8988T (cell line): ENCODE measurements around the gene MAP2K6.

Experiments
- DNase-seq: peaks from one replicate; pipeline ENCODE4 v3.0.0; 2011

The MAP2K6 gene

DNA sequence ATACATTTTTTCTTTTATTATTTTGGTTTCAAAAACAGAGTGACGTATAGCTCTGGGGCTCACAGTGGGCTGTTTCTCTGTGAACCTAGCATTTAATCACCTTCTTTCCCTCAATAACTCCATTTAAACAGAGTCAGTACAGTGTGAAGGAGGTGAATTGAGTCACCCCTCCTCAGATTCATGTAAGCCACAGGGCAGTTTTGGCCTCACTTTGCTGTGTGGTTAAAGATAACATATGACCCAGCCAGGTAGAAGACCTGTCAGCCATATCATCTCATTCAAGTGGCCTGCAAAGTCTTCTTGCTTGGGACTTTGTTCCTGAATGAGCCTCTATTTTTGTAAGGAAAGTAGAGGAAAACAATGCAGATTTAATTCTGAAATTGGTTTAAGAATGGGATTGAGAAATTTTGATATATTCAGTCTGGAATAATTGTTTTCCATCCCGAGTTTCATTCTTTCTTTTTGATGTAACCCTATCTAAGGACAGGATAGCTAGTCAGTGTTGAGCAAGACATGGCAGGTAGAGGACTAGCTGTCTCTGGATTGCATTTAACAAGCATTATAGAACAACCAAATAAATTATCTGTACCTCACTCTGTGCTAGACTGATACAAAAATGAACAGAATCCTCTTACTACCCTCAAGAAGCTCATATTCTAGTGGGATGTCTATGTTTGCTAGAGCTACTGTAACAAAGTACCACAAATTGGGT lies 13.1 kb downstream of the MAP2K6 start:
- no peak for DNase-seq

DNA sequence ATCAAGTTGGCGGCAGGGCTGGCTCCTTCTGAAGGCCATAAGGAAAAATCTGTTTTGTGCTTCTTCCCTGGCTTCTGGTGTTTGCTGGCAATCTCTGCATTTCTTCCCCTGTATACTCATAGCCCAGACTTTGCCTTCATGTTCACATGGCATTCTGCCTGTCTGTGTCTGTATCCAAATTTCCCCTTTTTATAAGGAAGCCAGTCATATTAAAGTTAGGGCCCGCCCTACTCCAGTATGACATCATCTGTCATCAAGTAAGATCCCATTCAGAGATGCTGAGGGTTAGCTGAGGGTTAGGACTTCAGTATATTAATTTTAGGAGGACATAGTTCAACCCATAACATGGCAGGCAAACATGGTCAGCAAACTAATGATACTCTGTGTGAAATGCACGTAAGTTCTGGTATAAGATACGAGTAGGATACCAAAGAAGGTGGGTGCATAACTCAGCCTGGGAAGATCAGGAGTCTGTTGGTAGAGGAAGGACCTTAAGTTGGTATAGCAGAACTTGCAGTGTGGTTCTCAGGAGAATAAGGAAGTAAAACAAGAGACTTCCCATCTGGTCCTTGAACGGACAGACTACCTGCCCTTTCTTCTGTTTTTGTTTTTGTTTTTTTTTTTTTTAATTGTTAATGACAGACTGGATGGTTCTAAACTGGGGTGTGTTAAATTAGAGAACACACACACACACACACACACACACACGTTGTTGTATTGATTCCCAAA lies 13.9 kb downstream of the MAP2K6 start:
- DNase-seq, result no peak

DNA sequence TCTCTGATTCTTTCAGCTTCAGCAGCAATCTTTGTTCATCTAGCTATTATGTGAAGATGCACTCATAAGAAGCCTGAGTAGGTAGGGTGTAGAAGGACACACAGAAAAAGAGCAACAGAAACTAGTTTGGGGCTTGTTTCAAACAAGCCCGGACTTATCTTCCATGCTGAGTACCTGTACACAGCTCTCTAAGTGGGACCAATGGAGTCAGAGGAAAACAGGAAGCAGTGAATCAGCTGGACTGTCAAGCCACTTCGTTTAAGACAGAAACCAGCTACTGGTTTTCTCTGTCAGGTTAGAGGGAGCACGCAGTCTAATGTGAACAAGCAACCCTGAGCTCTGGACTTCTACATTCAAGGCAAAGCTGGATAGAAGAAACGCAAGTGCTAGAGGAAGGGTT lies 16.0 kb downstream of the MAP2K6 start:
- no peak for DNase-seq

DNA sequence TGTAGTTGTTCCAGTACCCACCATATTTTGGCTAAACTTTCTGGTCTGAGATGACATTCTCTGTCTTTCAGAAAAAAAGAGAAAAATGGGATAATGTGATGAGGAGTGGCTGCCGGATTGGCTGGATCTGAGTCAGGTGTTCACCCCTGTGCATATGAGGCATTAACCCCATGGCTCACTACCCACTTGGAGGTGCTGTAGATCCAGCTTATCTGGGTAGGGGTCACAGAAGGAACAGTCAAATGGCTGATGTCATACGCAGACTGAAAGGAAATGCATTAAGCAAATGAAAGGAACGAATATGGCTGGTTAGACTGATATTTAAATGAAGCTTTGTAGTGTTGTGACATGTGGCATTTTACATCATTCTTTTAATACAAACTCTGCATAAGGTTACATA lies 17.3 kb downstream of the MAP2K6 start:
- no peak for DNase-seq

DNA sequence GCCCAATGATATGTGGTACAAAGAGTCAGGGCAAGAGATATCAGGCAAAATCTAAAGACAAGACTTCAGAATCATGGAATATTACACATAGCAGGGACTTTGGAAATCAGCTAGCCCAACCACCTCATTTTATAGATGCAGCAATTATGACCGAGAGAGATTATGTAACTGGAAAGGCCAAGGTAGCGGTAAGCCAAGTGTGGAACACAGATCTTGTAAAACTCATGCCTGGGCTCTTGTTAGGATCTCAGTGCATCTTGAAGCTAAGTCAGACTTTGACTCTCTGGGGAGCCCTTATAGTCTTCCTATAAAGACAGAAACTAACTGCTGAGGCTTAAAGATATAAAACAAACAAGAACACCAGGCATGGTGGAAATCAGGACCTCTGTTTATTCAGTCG lies 18.6 kb downstream of the MAP2K6 start:
- DNase-seq, result no peak

DNA sequence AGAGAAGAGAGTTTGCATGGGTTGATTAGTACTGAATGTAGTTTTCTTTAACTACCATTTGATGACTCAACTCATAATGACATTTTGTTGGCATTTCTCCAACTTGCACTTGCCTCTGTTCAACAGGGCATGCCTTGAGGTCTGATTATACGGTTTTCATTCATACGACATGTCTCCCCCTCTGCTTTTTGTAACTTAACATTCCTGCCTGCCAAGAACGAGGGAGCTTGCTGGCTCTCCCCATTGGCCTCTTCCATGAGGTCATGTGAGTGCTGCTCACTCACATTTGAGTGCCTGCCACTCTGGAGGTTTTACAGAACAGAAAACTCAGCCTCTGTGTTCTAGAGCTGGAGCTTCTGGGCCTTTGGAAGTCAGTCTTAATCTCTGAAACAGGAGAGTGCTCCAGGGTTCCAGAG lies 19.7 kb downstream of the MAP2K6 start:
- no peak for DNase-seq

DNA sequence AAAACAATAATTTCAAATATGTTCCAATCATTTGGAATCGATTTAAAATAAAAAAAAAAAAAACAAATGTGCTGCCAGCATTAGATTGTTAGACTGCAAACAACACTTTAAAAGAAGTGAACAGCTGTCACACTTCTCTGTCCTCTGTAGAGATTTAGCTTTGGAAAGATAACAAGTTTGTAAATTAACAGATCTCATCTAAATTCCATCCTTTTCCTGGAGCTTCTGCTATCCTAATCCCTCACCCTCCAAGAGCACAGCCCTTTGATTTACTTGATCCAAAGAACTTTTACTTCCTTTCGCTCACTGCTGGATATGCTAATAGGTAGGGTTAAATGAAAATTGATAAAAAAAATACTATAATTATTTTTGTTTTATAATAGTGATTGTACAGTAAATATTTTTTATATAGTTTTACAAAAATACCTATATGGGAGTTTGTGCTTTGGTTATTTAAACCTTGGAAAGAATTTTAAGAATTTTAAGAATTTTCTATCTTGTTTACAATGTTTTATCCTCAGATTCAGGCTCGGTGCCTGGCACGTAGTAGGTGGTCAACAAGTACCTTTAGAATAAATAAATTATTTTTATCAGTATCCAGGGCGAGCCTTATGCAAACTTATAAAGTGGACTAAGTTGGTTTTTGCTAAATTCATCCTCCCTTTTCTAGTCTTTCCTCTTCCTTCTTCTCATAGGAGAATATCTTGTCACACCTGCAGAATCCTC lies 21.6 kb downstream of the MAP2K6 start:
- no peak for DNase-seq

DNA sequence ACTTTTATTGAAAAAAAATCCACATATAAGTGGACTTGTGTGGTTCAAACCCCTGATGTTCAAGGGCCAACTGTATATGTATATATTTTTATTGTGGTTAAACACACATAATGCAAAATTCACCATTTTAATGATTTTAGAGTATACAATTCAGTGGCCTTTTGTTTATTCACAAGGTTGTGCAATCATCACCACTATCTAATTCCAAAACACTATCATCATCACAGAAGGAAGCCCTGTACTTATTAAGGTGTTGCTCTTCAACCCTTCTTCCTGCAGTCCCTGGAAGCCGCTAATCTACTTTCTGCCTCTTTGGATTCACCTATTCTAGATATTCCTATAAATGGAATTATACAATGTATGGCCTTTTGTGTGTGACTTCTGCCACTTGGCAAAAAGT lies 23.0 kb downstream of the MAP2K6 start:
- DNase-seq, result no peak

DNA sequence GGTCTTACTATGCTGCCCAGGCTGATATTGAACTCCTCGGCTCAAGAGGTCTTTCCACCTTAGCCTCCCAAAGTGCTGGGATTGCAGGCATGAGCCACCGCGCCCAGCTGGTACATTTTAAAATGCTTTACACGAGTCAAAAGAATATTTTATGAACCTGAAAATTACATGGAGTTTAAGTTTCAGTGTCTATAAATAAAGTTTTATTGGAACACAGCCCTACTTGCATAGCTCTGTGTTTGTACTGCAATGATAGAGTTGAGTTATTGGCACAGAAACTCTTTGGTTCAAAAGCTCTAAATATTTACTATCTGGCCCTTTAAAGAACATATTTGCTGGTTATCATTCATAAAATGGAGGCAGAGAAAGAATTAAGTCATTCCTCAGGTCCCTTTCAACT lies 24.3 kb downstream of the MAP2K6 start:
- DNase-seq, result no peak

DNA sequence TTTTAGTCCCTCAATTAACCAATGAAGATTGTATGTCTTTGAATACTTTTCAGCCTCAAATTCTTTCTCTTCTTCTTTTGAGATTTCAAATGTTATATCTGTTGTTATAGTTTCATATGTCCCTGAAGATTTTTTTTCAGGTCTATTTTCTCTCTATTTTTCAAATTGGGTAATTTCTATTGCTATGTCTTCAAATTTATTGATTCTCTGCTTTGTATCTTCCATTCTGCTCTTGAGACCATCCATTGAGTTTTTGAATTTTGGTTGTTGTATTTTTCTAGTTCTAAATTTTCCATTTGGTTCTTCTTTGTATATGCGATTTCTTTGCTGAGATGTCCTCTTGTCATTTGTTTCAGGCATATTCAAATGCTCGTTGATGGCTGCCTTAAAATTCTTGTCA lies 26.7 kb downstream of the MAP2K6 start:
- no peak for DNase-seq

DNA sequence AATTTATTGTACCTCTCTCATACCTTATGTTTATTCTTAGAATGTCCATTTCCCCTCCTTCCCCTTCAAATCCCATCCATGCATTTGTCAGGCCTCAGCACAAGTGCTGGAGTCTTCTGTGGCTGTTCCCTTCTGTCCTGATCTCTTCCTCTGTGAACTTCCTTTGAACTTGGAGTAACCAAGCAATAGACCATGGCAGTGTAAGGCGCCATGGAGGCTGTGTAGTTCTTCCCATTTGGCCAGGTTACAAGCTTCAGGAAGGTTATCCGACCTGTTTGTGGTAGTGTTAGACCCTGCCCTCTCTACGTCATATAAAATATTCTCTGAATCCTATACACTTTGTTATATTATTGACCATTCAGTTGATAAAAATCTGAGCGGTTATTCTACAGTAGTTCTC lies 28.6 kb downstream of the MAP2K6 start:
- no peak for DNase-seq

DNA sequence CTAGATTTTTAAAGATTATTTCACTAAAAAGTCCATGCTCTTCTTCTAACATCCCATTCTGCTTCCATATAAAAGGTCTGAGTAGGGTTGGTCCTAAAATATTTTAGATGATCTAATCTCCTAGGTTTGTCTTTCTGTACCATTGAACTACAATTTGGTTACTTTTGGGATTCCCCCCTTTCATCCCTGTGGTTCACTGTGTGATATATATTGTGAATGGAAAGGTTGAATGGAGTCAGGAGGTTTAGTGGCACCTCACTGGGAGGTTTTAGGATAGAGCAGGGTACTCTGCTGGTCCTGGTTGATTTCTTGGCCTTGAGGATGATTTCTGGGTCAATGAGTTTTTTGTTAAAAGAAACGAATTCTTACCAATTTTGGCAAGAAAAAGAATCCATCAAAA lies 29.5 kb downstream of the MAP2K6 start:
- DNase-seq, result no peak

DNA sequence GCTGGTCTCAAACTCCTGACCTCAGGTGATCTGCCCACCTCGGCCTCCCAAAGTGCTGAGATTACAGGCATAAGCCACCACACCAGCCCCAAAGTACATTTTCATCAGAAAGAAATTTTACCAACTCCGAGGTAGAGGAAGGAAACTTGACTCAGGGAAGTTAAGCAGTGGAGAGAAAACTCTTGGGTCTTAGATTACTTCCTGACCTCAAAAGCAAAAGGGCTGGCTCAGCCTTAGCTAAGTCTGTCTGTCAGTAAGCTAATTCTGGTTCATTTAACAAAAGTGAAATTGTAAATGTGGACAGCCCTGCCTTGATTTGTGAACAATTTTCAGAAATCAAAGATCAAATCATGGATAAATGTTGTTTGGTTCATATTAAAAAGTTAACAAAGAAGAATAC lies 30.6 kb downstream of the MAP2K6 start:
- no peak for DNase-seq

DNA sequence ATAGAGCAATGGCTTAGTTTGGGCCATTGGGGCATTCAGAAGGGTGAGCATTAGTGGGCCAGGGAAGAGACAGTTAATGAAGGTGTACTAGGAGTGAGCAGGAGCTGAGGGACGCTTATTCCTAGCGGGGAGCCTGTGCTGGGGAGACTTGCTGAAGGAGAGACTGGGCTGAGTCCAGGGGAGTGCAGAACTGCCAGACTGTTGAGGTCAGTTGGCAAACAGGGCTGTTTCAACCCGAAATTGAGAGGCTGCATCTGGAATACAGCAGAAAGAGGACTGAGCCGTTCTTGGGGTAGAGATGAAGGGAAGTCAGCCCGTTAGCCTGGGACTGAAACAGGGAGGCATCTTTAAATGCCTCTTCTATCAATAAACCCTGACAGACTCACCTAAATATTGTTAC lies 33.2 kb downstream of the MAP2K6 start:
- no peak for DNase-seq

DNA sequence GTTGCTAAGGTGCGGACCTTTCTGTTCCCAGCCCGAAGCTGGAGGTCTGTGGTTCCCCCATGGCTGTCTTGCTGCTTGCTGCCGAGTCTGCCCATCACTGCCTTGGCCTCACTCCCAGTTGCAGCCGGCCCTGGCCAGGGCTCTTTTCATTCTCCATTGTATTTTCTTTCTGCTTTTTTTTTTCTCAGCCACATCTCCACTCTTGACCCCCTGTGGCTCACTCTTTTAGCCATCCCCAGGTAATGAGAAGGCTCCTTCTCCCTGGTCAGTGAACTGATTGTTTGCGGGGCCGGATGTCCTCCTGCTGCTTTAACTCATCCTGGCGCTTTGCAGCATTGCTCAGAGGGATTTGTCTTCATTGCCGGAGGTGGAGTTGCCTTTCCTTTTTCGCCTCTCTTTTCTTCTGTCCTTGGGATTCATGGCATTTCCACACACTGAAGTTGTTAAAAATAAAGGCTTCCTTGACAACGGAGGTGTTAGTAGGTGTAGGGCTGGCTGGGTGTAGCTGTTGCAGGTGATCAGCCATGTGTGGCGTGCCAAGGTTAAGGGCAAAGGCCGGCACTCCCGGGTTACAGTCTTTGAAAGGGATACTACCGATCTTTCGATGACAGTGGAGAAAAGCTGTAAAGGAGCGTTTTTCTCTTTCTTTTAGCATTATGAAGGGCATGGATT lies 34.1 kb downstream of the MAP2K6 start:
- DNase-seq, result no peak

DNA sequence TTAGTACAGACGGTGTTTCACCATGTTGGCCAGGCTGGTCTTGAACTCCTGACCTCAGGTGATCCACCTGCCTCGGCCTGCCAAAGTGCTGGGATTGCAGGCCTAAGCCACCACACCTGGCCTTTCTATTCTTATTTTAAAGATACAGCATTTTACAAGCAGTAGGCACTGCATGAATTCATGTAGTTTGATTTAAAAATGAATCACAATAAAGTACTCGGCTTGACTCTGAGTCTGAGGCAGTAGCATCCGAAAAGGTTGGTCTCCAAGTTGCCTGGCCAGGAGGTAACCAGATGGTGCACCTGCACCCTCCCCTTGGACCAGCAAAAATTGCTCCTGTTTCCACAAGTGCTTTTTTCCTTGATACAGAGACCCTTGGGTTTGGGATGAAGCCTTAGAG lies 35.6 kb downstream of the MAP2K6 start:
- DNase-seq, result no peak

DNA sequence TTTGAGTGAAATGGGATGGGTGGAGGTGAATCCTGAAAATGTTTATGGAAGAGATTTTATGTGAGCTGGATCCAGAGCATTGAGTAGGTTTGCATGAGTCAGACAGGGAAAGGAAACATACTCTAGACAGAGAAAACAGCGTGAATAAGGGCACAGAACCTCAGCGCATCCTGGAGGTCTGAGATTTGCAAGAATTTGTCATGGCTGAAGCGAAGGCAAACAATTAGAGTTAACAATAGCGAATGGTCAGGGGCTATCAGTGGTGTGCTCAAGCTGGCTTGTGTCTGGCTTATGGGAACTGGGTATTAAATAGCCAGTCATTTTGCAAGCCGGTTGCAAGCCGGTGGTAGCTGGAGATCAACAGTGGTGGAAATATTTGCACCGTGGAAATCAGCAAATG lies 36.4 kb downstream of the MAP2K6 start:
- DNase-seq, result no peak

DNA sequence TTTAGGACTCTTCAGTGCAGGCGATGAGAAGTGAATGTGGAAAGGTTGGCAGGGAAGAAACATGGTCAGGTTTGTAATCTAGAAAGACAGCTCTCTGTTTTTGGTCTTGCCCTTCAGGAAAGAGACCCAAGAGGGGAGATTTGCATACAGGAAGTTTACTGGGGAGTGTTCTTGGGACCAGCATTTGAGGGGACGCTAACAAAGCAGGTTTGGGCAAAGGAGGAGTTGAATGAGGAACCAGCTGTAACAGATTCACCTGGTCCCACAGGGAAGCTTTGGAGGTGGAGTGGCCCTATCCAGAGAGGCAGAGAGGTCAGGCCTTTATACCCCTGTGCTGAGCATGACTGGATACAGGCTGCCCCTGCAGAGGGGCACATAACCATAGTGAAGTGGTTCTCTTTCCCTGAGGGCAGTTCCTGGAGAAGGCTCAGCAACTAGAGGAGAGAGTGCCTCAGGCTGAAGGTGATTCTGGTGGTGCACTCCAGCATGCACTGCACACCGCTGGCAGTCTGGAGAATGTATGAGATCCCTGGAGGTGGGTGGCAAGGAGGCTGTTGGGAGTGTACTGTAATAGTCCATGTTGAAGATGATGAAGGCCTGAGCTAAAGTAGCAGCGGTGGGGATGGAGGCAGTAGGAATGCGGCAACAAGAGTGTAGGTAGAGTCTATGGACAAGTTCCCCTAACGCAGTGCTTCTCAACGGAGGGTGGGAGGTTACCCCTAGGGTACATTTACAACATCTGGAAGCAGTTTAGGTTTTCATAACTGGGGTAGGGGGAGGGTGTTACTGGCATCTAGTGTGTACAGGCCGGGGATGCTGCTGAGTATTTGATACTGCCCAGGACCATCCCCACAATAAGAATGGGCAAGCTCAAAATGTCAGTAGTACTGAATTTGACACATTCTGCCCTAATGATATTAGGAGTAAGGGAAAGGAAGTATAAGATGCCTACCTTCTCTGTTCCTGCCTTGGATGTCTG lies 37.2 kb downstream of the MAP2K6 start:
- DNase-seq, result no peak

DNA sequence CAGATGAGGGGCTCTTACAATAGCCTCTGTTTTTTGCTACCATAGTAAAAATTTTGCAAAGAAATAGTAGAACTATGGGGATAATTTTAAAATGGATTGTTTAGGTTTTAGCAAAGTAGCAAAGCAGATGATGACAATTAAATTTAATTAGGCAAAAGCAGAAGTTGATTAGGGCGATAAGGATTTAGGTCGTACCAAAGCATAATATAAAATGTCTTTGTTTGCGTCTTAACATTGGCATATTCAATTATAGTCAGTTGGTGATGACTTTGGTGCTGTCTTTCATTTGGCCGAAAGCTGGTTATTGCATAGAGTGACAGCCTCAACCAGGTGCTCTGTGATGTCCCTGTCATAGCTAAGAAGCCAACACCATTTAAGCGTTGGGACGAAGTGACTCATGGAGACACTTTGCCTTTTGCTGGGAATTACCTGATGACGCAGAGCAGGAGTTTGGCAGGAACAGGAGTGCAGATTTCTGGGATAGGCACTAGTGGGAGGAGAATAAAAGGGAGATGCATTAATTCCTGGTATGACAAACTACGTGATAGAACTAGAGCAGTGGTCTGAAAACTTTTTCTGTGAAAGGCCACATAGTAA lies 38.3 kb downstream of the MAP2K6 start:
- no peak for DNase-seq

DNA sequence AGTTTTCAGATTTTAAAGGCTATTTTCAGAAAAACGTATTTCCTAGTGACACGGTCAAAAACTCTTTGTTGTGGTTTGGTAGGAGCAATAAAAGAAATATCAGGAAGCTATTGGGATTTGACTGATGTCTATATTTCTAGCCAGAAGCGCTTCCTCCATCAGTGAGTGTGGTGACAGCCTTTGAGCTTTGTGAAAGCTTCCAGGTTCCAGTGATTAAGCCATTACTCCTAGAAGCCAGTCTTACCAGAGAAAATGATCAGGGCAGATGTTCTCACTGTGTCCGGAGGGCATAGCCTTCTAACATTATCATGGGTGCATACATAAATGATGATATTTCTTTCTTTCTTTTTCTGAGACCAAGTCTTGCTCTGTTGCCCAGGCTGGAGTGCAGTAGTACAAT lies 39.6 kb downstream of the MAP2K6 start:
- no peak for DNase-seq

DNA sequence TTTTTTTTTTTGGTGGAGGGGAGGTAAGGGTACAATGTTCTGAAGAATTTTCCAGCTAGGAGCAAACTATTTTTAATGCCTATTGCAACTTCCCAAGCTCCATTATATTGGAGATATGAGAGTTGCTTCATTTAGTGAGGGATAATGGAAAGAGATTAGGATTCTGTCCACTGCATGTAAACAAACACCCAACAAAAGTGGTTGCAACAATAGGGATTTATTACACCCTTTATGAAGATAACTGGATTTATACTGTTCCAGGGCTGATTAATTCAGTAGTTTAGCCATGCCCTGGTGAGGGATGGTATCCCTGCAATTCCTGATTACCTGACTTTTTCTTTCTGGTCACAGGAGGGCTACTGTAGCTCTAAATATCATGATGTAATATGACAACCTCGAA lies 40.5 kb downstream of the MAP2K6 start:
- DNase-seq, result no peak

DNA sequence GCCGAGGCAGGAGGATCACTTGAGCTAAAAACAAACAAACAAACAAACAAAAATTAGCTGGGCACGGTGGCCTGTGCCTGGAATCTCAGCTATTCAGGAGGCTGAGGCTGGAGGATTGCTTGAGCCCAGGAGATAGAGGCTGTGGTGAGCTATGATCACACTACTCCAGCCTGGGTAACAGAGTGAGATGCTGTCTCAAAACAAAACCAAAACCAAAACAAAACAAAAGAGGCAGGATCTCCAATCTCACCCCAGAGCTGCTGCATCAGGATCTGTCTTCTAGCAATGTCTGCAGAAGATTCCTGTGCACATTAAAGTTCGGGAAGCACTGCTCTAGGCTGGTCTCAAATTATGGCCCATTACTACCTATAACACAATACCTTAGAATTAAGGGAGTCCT lies 43.1 kb downstream of the MAP2K6 start:
- DNase-seq, result no peak
